GM12892 (cell line): ENCODE measurements around the gene GADD45A.

ENCODE experiments used
- POLR2A ChIP-seq: IDR thresholded peaks from 2 replicates; pipeline ENCODE4 v1.6.1; 2011; ENCODE audit warnings: low read depth, low read length, control low read depth
- POLR2AphosphoS5 ChIP-seq: IDR thresholded peaks from 2 replicates; pipeline ENCODE4 v1.6.1; 2011; ENCODE audit warnings: low read depth, low read length, control low read depth
- TAF1 ChIP-seq: IDR thresholded peaks from 2 replicates; pipeline ENCODE4 v1.6.1; 2011; ENCODE audit warnings: low read depth, mild to moderate bottlenecking, control low read depth, low read length, borderline replicate concordance

DNA sequence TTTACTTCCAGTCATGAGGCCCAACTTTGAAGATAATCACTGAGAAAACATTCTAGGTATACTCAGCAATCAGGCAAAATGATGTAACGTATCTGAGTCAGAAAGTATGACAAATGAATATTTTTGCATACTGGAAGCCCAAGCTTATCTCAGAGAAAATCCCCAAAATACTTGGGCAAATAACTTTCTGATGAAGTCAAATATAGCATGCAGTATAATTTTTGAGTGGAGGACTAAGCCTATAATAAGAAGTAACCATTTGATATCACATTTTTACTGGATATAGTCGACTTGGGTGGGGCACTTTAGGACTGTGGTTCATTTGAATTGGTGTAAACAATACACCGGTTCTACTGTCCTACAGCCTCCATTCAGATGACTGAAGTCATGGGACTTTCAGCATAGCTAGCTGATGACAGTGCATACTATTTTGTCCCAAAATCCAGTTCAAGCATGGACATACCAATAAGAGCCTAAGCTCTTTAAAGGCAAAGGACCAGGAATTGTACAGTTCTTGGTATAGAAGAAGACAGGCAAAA is 2.3 kb upstream of the GADD45A start:
- TF ChIP-seq POLR2AphosphoS5 (no peak), POLR2A (no peak), TAF1 (no peak)
